Endothelial cell (in vitro differentiated cells): Measurements from ENCODE around the gene AGER. TPM values are rescaled to one million over a fixed set of nuclear protein-coding genes. Genes with fewer than 3 reads are reported as not detected.

Source experiments
- DNase-seq: peaks from one replicate; pipeline ENCODE4 v3.0.0; 2021; ENCODE audit warnings: low spot score
- H3K27ac Mint-ChIP-seq: one replicate; pipeline ENCODE4 v1.8.0; 2021; ENCODE audit warnings: mixed read lengths, inconsistent platforms; ENCODE audit not compliant: unreplicated experiment
- H3K27me3 Mint-ChIP-seq: one replicate; pipeline ENCODE4 v1.8.0; 2021; ENCODE audit warnings: mild to moderate bottlenecking, moderate library complexity, mixed read lengths, inconsistent platforms; ENCODE audit not compliant: unreplicated experiment
- H3K36me3 Mint-ChIP-seq: one replicate; pipeline ENCODE4 v1.8.0; 2021; ENCODE audit warnings: mild to moderate bottlenecking, low read depth, mixed read lengths, inconsistent platforms; ENCODE audit not compliant: unreplicated experiment
- H3K4me1 Mint-ChIP-seq: one replicate; pipeline ENCODE4 v1.8.0; 2021; ENCODE audit warnings: mild to moderate bottlenecking, mixed read lengths, inconsistent platforms; ENCODE audit not compliant: unreplicated experiment
- H3K4me3 Mint-ChIP-seq: one replicate; pipeline ENCODE4 v1.8.0; 2021; ENCODE audit warnings: mild to moderate bottlenecking, mixed read lengths, inconsistent platforms; ENCODE audit not compliant: unreplicated experiment
- H3K9me3 Mint-ChIP-seq: one replicate; pipeline ENCODE4 v1.8.0; 2021; ENCODE audit warnings: mixed read lengths, inconsistent platforms; ENCODE audit not compliant: unreplicated experiment
- CTCF ChIP-seq: fragments of 200-600 bp; sonication (generic); IDR thresholded peaks from one replicate; pipeline ENCODE4 v1.5.0; 2021; ENCODE audit warnings: antibody characterized with exemption; ENCODE audit not compliant: unreplicated experiment
- long read RNA-seq: library from polyadenylated mRNA; unstranded; transcript quantifications from one replicate; pipeline ENCODE4 v2.0.0, GENCODE V29; 2020; ENCODE audit not compliant: unreplicated experiment
- total RNA-seq: library from RNA; stranded (reverse); fragmentation: NEBNext Ultra II Directional; extraction: Animal tissue kit (Norgen Biotek cat#: 25700); gene quantifications from one replicate; pipeline ENCODE4 v1.2.1, GENCODE V29; 2021; ENCODE audit not compliant: unreplicated experiment

AGER gene
- 42.2 TPM for total RNA-seq
- long read RNA-seq, partial matches to known transcripts, result 2 of 5 reads
- long read RNA-seq, other reads (novel, unspliced or antisense), result 1 of 5 reads

DNA sequence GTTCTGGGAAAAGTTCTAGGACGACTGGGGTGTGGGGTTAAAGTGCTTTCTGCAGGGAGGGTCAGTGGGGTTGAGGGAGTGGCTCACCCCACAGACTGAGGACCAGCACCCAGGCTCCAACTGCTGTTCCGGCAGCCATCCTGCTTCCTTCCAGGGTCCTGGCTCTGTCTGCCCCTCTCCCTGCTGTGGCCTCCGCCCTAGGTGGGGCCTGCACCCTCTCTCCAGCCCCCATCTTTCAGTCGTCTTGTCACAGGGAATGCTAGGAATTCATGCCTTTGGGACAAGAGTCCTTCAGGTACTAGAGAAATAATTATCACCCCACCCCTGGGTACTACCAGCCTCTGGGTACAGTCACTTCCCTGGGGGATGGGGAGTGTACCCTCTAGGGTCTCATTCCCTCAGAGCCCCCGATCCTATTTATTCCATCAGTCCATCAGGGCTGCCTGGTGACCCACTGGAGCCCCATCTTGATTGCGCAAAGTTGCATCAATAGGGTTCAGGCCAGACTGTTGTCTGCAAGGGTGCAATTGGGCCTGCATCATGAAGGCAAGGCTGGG, at the start of gene AGER:
Gene AGER (minus strand): TSS at position 170 of the 557 bp plus-strand sequence. CDS start 31 bp downstream, at position 139.
- DNase-seq, result no peak
- H3K27me3 Mint-ChIP-seq, result peaks cover 17% of the 10 kb centered on the region
- peaks cover 63% of the 10 kb centered on the region for H3K4me1 Mint-ChIP-seq
- TF ChIP-seq CTCF, result no peak
- H3K4me3 Mint-ChIP-seq, result no peak within 1 kb of the TSS
- no peaks in the 10 kb centered on the region for H3K9me3 Mint-ChIP-seq
- peak within 1 kb of the TSS; percentile 65 for H3K27ac Mint-ChIP-seq
- peaks cover 29% of the 10 kb centered on the region for H3K36me3 Mint-ChIP-seq

- no peak for TF ChIP-seq CTCF
- peaks cover 4% of the 10 kb centered on the region for H3K27me3 Mint-ChIP-seq
- H3K4me1 Mint-ChIP-seq, result peaks cover 57% of the 10 kb centered on the region
- peak overlapping the region; percentile 87 for H3K27ac Mint-ChIP-seq
- no peak for DNase-seq
- H3K36me3 Mint-ChIP-seq, result peaks cover 2% of the 10 kb centered on the region
- no peaks in the 10 kb centered on the region for H3K9me3 Mint-ChIP-seq
- H3K4me3 Mint-ChIP-seq, result no peak overlapping the region
Observed at GRCh38 chr6:32226434-32226833, 42.4 kb upstream of the AGER start.

DNA sequence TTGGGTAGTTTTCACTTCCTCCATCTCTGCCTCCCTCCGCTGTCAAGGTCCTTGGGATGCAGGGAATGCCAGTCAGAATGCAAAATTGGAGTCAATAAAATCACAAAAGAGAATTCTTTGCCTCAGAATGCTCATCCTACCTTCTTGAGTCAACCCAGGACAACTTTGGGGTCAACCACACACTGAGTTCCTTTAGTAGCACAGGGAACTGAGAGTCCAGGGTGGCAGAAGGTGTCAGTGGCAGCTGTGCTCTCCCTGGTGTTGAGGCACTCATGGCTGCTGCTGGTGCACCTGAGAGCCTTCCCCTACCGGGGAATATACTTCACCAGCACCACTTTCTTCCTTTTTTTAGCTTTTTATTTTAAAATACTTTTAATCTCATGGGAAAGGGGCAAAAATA, 40.6 kb upstream of the AGER start:
- no peaks in the 10 kb centered on the region for H3K9me3 Mint-ChIP-seq

DNA sequence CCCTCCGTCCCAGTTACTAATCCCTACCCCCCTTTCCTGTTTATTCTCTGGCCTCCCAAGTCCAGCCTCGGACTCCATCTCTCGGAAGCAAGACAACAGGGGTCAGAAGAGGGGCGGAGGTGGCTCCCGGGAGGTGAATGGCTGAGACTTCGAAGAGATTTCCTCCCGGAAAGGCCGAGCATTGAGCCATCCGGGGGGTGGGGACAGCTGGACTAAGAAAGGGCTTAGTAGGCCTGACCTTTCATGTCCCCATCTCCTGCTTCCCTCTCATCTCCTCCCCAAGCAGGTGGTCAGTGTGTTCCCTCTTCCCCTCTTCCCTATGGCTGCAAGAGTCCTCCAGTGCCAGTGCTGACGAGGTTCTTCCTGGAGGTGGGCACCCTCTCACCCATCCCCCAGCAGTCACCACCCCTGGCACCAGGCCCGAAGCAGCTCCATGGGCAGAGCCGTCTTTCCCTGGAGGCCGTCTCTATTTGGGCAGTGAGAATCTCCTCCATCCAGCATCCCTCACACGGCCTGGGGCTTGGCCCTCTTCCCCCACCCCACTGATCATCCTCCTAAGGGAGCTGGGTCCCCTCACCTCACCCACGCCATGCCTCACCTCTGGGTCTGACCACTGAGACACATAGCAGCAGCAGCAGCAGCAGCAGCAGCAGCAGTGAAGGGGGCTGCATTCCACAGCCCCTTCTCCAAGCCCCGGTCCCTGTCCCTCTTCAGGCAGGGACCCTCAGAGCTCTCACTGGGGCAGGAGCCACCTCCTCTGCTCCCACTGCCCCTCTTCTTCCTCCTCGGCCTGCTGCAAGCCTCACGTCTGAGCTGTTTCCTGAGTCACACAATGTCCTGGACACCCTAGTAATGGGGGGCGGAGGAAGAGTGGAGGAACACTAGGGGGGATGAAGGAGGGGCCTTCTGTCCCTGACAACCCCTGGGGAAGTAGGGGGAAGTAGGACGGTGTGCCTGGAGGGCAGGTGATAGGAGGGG, 39.5 kb upstream of the AGER start, which contains the start of gene NOTCH4:
Gene NOTCH4 (minus strand): TSS at position 810 of the 978 bp plus-strand sequence. CDS start 139 bp downstream, at position 671.
- H3K4me3 Mint-ChIP-seq, result peak within 1 kb of the TSS; percentile 88
- H3K27me3 Mint-ChIP-seq, result peaks cover 8% of the 10 kb centered on the region
- H3K36me3 Mint-ChIP-seq, result peaks cover 20% of the 10 kb centered on the region
- peak within 1 kb of the TSS; percentile 91 for H3K27ac Mint-ChIP-seq
- H3K4me1 Mint-ChIP-seq, result peaks cover 47% of the 10 kb centered on the region
- no peak for TF ChIP-seq CTCF
- DNase-seq, result peak; percentile 19
- no peaks in the 10 kb centered on the region for H3K9me3 Mint-ChIP-seq

More for the DNA sequence above, 40.6 kb upstream of the AGER start:
- Mint-ChIP-seq H3K36me3 (peaks cover 8% of the 10 kb centered on the region), H3K4me1 (peaks cover 50% of the 10 kb centered on the region), H3K27me3 (peaks cover 5% of the 10 kb centered on the region), H3K27ac (peak overlapping the region; percentile 85), H3K4me3 (no peak overlapping the region)
- DNase-seq, result no peak
- no peak for TF ChIP-seq CTCF
